Ectodermal cell (in vitro differentiated cells): ENCODE measurements around the gene SLC3A2.
A peak's percentile ranks its signal among the peaks of the same experiment; 100 is the strongest.
"Not testable (repeated sequence)": the region's sequence is repeated elsewhere in the genome, so short reads cannot be mapped to it uniquely, and the experiment has no call there.

Experiments
- H3K27ac ChIP-seq: 2 replicates; pipeline ENCODE4 v1.7.0; 2013; ENCODE audit warnings: mild to moderate bottlenecking, low read depth, low read length; ENCODE audit not compliant: insufficient read depth, poor library complexity, severe bottlenecking
- H3K27me3 ChIP-seq: 2 replicates; pipeline ENCODE4 v1.7.0; 2013; ENCODE audit warnings: mild to moderate bottlenecking, low read length; ENCODE audit not compliant: insufficient read depth, control insufficient read depth, poor library complexity, severe bottlenecking
- H3K36me3 ChIP-seq: one replicate; pipeline ENCODE4 v1.7.0; 2013; ENCODE audit warnings: low read length; ENCODE audit not compliant: control insufficient read depth, insufficient read depth
- H3K4me1 ChIP-seq: one replicate; pipeline ENCODE4 v1.7.0; 2013; ENCODE audit warnings: low read length; ENCODE audit not compliant: control insufficient read depth, insufficient read depth
- H3K4me3 ChIP-seq: 2 replicates; pipeline ENCODE4 v1.7.0; 2013; ENCODE audit warnings: low read depth, low read length, control low read depth; ENCODE audit not compliant: insufficient read depth
- H3K9me3 ChIP-seq: 2 replicates; pipeline ENCODE4 v1.7.0; 2013; ENCODE audit warnings: mild to moderate bottlenecking, low read length, moderate library complexity; ENCODE audit not compliant: control insufficient read depth
- WGBS, 2 experiments: methylation state at CpG; one replicate each; pipeline ENCODE4 v1.1.7; 2013; ENCODE audit warnings: missing lambda C conversion rate in 2 of 2; 5-methylcytosine and 5-hydroxymethylcytosine counted together

Gene SLC3A2

GRCh38 chr11:62861564-62862192 is 19.0 kb upstream of the SLC3A2 start:
- H3K9me3 ChIP-seq, H3K27me3 ChIP-seq, H3K4me3 ChIP-seq, H3K36me3 ChIP-seq, H3K27ac ChIP-seq: not testable (repeated sequence)
- peaks cover 15% of the 10 kb centered on the region for H3K4me1 ChIP-seq
- 84% methylated on average over 16 of the region's 16 CpGs for WGBS, 2 experiments

GRCh38 chr11:62863687-62864335 is 16.9 kb upstream of the SLC3A2 start:
- Histone ChIP-seq H3K36me3 (peaks cover 5% of the 10 kb centered on the region), H3K27ac (no peak overlapping the region), H3K4me3 (no peak overlapping the region), H3K4me1 (peaks cover 7% of the 10 kb centered on the region), H3K9me3 (no peaks in the 10 kb centered on the region), H3K27me3 (no peaks in the 10 kb centered on the region)
- 95% methylated on average over 3 to 4 of the region's 4 CpGs for WGBS, 2 experiments

- no peak overlapping the region for H3K4me3 ChIP-seq
- H3K4me1 ChIP-seq: peaks cover 7% of the 10 kb centered on the region
- peaks cover 5% of the 10 kb centered on the region for H3K36me3 ChIP-seq
- WGBS, 2 experiments: 96 to 99% methylated on average over 6 of the region's 6 CpGs
- H3K27me3 ChIP-seq: no peaks in the 10 kb centered on the region
- no peak overlapping the region for H3K27ac ChIP-seq
- H3K9me3 ChIP-seq: no peaks in the 10 kb centered on the region
Observed at GRCh38 chr11:62865635-62866034, 15.1 kb upstream of the SLC3A2 start.

DNA sequence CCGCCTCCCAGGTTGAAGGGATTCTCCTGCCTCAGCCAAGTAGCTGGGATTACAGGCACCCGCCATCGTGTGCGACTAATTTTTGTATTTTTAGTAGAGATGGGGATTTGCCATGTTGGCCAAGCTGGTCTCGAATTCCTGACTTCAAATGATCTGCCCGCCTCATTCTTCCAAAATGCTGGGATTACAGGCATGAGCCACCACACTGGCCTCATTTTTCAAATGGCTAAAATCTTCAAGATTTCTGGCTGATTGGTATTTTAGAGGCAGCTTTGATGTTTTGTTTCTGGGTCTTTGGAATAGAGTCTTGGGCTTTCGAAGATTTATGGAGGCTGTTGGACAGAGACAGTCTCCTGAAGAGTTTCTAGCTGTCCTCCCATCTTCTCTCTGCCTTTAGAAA is 5.8 kb upstream of the SLC3A2 start:
- Histone ChIP-seq H3K9me3 (no peaks in the 10 kb centered on the region), H3K4me1 (peaks cover 8% of the 10 kb centered on the region), H3K36me3 (peaks cover 12% of the 10 kb centered on the region), H3K27me3 (no peaks in the 10 kb centered on the region), H3K4me3 (no peak overlapping the region), H3K27ac (no peak overlapping the region)
- WGBS, 2 experiments: 91 to 93% methylated on average over 7 of the region's 7 CpGs

DNA sequence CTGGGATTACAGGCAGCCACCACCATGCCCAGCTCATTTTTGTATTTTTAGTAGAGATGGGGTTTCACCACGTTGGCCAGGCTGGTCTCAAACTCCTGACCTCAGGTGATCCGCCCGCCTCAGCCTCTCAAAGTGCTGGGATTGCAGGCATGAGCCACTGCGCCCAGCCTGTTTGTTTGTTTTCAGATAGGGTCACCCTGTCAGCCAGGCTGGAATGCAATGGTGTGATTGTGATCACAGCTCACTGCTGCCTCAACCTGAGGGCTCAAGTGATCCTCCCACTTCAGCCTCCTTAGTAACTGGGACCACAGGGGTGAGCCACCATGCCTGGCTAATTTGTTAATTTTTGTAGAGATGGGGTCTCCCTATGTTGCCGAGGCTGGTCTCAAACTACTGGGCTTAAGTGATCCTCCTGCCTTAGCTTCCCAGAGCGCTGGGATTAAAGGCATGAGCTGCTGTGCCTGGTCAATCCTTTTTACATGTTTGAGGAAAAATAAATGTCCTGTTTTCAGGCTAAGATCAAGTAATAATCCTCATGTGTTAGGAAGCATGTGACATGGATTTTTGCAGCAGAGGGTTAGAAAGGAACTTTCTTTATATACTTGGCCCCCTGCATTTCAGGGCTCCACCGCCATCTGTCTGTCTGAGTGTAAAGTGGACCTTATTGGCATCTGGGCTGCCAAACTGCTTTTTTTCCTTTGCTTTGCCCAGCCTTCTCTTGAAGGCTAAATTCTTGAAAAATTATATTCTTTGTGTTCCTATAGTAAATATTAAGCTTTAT is 4.8 kb upstream of the SLC3A2 start:
- Histone ChIP-seq H3K27me3 (no peaks in the 10 kb centered on the region), H3K27ac (no peak overlapping the region), H3K4me3 (no peak overlapping the region), H3K9me3 (no peaks in the 10 kb centered on the region), H3K36me3 (peaks cover 12% of the 10 kb centered on the region), H3K4me1 (peaks cover 13% of the 10 kb centered on the region)
- WGBS, 2 experiments: 87 to 93% methylated on average over 7 of the region's 7 CpGs

- 93 to 98% methylated on average over 6 of the region's 6 CpGs for WGBS, 2 experiments
- no peak overlapping the region for H3K4me3 ChIP-seq
- H3K4me1 ChIP-seq: peaks cover 13% of the 10 kb centered on the region
- H3K9me3 ChIP-seq: no peaks in the 10 kb centered on the region
- peaks cover 12% of the 10 kb centered on the region for H3K36me3 ChIP-seq
- H3K27ac ChIP-seq: no peak overlapping the region
- H3K27me3 ChIP-seq: no peaks in the 10 kb centered on the region
Observed at GRCh38 chr11:62876712-62877111, 4.0 kb upstream of the SLC3A2 start.

DNA sequence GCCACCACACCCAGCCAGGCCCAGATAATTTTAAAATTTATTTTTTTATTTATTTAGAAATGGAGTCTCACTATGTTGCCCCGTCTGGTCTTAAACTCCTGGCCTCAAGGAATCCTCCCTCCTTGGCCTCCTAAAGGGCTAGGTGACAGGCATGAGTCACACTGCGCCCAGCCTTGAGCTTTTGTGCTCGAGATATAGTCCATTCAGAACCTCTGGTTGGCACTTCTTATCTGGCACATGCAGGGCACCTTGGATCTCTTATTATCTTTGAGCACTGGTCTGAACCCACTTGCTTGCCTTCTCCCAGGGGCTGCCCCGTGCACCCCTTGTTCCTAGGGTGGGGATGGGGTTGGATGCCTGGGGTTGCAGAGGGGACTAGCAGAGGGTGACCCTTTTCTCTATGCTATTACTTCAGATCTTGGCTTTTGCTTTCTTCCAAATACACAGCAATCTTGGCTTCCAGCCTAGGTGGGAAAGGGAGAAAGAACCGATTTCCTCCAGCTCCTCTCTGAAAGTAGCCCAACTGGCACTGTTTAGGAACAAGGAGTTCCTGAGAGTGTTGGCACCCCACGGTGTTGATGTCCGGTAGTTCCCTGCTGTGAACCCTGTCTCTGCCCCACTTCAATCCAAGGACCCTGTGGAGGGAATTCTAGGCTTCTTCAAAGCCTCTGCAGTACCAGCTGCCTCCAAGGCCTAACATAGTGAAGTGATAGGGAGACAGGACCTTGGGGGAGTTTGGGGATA is 1.3 kb upstream of the SLC3A2 start:
- 80 to 81% methylated on average over 7 of the region's 7 CpGs for WGBS, 2 experiments
- H3K9me3 ChIP-seq: no peaks in the 10 kb centered on the region
- no peaks in the 10 kb centered on the region for H3K27me3 ChIP-seq
- H3K36me3 ChIP-seq: peaks cover 27% of the 10 kb centered on the region
- H3K27ac ChIP-seq: peak overlapping the region; percentile 20
- peak overlapping the region; percentile 77 for H3K4me3 ChIP-seq
- H3K4me1 ChIP-seq: peaks cover 31% of the 10 kb centered on the region

GRCh38 chr11:62880231-62880802 is 379 bp upstream of the SLC3A2 start:
- Histone ChIP-seq H3K4me3 (peak overlapping the region; percentile 77), H3K4me1 (peaks cover 33% of the 10 kb centered on the region), H3K9me3 (no peaks in the 10 kb centered on the region), H3K36me3 (peaks cover 36% of the 10 kb centered on the region), H3K27me3 (no peaks in the 10 kb centered on the region), H3K27ac (peak overlapping the region; percentile 98)
- WGBS, 2 experiments: 20 to 23% methylated on average over 16 of the region's 16 CpGs

DNA sequence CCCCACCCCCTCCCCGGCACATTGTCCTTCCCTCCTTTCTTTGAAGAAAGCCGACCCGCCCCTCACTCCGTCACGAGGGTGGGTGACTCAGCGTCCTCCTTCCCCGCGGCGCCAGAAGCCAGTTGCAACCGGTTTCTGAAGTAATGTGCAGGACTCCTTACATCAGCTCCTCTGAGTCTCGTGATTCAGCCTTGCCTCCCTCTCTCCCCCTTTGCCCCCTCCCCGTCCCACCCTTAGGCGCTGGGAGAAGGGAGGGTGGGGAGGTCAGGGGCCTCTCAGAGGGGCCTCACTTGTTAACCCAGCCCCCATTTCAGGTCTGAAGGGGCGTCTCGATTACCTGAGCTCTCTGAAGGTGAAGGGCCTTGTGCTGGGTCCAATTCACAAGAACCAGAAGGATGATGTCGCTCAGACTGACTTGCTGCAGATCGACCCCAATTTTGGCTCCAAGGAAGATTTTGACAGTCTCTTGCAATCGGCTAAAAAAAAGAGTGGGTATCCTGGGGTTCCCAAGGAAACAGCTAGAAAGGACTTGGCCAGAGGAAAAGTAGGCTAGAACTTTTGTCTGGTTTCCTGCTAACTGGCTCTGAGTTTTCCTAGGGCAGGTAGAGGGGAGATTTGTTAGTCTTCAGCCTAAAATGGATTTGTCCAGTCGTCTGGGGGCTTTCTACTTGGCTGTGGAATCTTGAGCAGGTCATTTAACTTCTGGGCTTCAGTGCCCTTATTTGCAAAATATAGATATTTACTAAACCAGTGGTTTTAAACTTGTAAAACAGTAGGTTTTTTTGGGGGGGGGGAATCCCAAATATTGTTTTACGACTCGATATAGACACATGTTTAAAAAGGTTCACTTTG is 1.1 kb downstream of the SLC3A2 start:
- H3K27me3 ChIP-seq: no peaks in the 10 kb centered on the region
- H3K4me3 ChIP-seq: peak overlapping the region; percentile 77
- 8 to 11% methylated on average over 21 of the region's 21 CpGs for WGBS, 2 experiments
- peak overlapping the region; percentile 98 for H3K27ac ChIP-seq
- H3K9me3 ChIP-seq: no peaks in the 10 kb centered on the region
- peaks cover 49% of the 10 kb centered on the region for H3K36me3 ChIP-seq
- H3K4me1 ChIP-seq: peaks cover 33% of the 10 kb centered on the region
